ENCODE measurements around the gene HMCN2. TPM values are rescaled to one million over a fixed set of nuclear protein-coding genes. Genes with fewer than 3 reads are reported as not detected.

HMCN2 gene
- total and polyA plus RNA-seq, 2 of the 4 experiments (the other 2 are of a cell fraction): 0.02 TPM; not detected in 1

- no peak overlapping the region for H3K23ac ChIP-seq (ENCODE audit: low read depth, low read length)
- peaks cover 26% of the 10 kb centered on the region for H3K27me3 ChIP-seq (ENCODE audit: control insufficient read depth, insufficient read depth, low read length)
- no peaks in the 10 kb centered on the region for H3K9me3 ChIP-seq (ENCODE audit: control insufficient read depth, insufficient read depth, low read length)
- no peak overlapping the region for H2BK5ac ChIP-seq (ENCODE audit: low read depth, low read length, poor library complexity, severe bottlenecking)
- H4K5ac ChIP-seq (ENCODE audit: low read depth, low read length): no peak overlapping the region
- in situ Hi-C loops (cut with MboI; ENCODE audit: low sequenced_read_pairs) (no loop called here), intact Hi-C loops (cut with micrococcal nuclease) (no loop called here), dilution Hi-C loops (cut with HindIII; ENCODE audit: low sequenced_read_pairs, unreplicated experiment) (no loop called here)
- no peak overlapping the region for H3K9ac ChIP-seq (ENCODE audit: low read depth, low read length)
- H2AK9ac ChIP-seq (replicated peaks; ENCODE audit: low read depth, low read length, poor library complexity): no peak overlapping the region
- ATAC-seq (ENCODE audit: low read depth) (no peak), DNase-seq (no peak)
- no TSS peak for BruUV-seq (replicated peaks)
- no peak overlapping the region for H3K4me2 ChIP-seq (ENCODE audit: low read depth, low read length)
- H3K4ac ChIP-seq (ENCODE audit: low read depth, low read length): no peak overlapping the region
- ChIA-PET CTCF (interaction anchor here (0.6 kb wide), 1 partner anchor 42 kb away, joined by 4 read pairs; no protein-coding TSS in a partner anchor), POLR2A (ENCODE audit: unreplicated experiment) (no interaction called here)
- no peak overlapping the region for H4K8ac ChIP-seq (ENCODE audit: low read depth in 2 of 2, low read length in 2 of 2)
- H2AFZ ChIP-seq (replicated peaks; ENCODE audit: low read length, poor library complexity): no peak overlapping the region
- H3K14ac ChIP-seq (replicated peaks; ENCODE audit: low read depth, low read length): no peak overlapping the region
- no peaks in the 10 kb centered on the region for H3K9me1 ChIP-seq (ENCODE audit: insufficient read depth, low read length)
- no peaks in the 10 kb centered on the region for H3K4me1 ChIP-seq (ENCODE audit: control insufficient read depth, insufficient read depth, low read length)
- H2BK120ac ChIP-seq (ENCODE audit: low read depth, low read length): no peak overlapping the region
- no peak overlapping the region for H3K27ac ChIP-seq (ENCODE audit: insufficient read depth, low read length)
- no peak overlapping the region for H3K56ac ChIP-seq (ENCODE audit: extremely low read depth, insufficient read depth, low read length)
- no peak overlapping the region for H3K4me3 ChIP-seq (ENCODE audit: insufficient read depth, low read depth, low read length)
- H3K18ac ChIP-seq (ENCODE audit: low read depth, low read length): no peak overlapping the region
- no peak overlapping the region for H2AK5ac ChIP-seq (ENCODE audit: low read depth, low read length)
- no peak overlapping the region for H2BK15ac ChIP-seq (ENCODE audit: low read depth, low read length)
- no peak overlapping the region for H2BK20ac ChIP-seq (ENCODE audit: low read depth, low read length)
- H3K79me1 ChIP-seq (ENCODE audit: low read depth in 1 of 2, low read length in 2 of 2): no peaks in the 10 kb centered on the region
- no peak overlapping the region for H4K91ac ChIP-seq (ENCODE audit: insufficient read depth, low read depth, low read length)
- no peaks in the 10 kb centered on the region for H3K36me3 ChIP-seq (ENCODE audit: control insufficient read depth, insufficient read depth, low read length)
- H4K20me1 ChIP-seq (ENCODE audit: insufficient read depth, low read length): no peaks in the 10 kb centered on the region
- WGBS, 2 experiments (ENCODE audit: extremely low coverage in 2 of 2, insufficient read length in 1 of 2): 82% methylated on average over 5 of the region's 35 CpGs; no CpG with 5 or more reads in 1 of the 2 experiments
- TF ChIP-seq MAZ (IDR thresholded peaks at IDR 0.05; ENCODE audit: borderline replicate concordance, low read depth, low read length) (no peak), MAFK (IDR thresholded peaks at IDR 0.05; ENCODE audit: low read depth, low read length) (no peak), RFX5 (IDR thresholded peaks at IDR 0.05; ENCODE audit: low read depth, low read length) (no peak), RAD21 (IDR thresholded peaks at IDR 0.05; ENCODE audit: low read length) (no peak), USF2 (IDR thresholded peaks at IDR 0.05; ENCODE audit: low read depth, low read length) (no peak), CEBPB (IDR thresholded peaks at IDR 0.05; ENCODE audit: low read depth, low read length) (no peak), BHLHE40 (IDR thresholded peaks at IDR 0.05; ENCODE audit: low read depth, low read length) (no peak), NFE2L2 (IDR thresholded peaks at IDR 0.05; ENCODE audit: low read depth, low read length) (no peak), SMC3 (IDR thresholded peaks at IDR 0.05; ENCODE audit: low read depth, low read length) (no peak), POLR2A (IDR thresholded peaks at IDR 0.05; ENCODE audit: low read depth, low read length) (no peak), MXI1 (IDR thresholded peaks at IDR 0.05; ENCODE audit: borderline replicate concordance, low read depth, low read length) (no peak), FOS (IDR thresholded peaks at IDR 0.05; ENCODE audit: low read depth, low read length) (no peak), CHD1 (IDR thresholded peaks at IDR 0.05; ENCODE audit: low read depth, low read length) (no peak)
- TF ChIP-seq, protein P1, sequence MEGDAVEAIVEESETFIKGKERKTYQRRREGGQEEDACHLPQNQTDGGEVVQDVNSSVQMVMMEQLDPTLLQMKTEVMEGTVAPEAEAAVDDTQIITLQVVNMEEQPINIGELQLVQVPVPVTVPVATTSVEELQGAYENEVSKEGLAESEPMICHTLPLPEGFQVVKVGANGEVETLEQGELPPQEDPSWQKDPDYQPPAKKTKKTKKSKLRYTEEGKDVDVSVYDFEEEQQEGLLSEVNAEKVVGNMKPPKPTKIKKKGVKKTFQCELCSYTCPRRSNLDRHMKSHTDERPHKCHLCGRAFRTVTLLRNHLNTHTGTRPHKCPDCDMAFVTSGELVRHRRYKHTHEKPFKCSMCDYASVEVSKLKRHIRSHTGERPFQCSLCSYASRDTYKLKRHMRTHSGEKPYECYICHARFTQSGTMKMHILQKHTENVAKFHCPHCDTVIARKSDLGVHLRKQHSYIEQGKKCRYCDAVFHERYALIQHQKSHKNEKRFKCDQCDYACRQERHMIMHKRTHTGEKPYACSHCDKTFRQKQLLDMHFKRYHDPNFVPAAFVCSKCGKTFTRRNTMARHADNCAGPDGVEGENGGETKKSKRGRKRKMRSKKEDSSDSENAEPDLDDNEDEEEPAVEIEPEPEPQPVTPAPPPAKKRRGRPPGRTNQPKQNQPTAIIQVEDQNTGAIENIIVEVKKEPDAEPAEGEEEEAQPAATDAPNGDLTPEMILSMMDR (conservative IDR thresholded peaks at IDR 0.05; ENCODE audit: low read depth, low read length): no peak
- TF ChIP-seq, protein P2, sequence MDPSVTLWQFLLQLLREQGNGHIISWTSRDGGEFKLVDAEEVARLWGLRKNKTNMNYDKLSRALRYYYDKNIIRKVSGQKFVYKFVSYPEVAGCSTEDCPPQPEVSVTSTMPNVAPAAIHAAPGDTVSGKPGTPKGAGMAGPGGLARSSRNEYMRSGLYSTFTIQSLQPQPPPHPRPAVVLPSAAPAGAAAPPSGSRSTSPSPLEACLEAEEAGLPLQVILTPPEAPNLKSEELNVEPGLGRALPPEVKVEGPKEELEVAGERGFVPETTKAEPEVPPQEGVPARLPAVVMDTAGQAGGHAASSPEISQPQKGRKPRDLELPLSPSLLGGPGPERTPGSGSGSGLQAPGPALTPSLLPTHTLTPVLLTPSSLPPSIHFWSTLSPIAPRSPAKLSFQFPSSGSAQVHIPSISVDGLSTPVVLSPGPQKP (IDR thresholded peaks at IDR 0.05; ENCODE audit: borderline replicate concordance, low read depth, low read length): no peak
Observed at GRCh38 chr9:130478736-130479575, 213.4 kb downstream of the HMCN2 start.
